GM12878 (cell line): Measurements from ENCODE around the gene NDUFA9. TPM values are rescaled to one million over a fixed set of nuclear protein-coding genes. Genes with fewer than 3 reads are reported as not detected.

Experiments used
- ATAC-seq: fragments of 200-7000 bp; cut with Tn5 transposase; 3 replicates; pipeline ENCODE4 v1.9.1; 2020; ENCODE audit warnings: mild to moderate bottlenecking, moderate library complexity
- BruUV-seq: library from RNA; stranded (reverse); fragments of 400-500 nt; replicated peaks from 2 replicates; lab custom pipeline; 2021; lab: Mats Ljungman, UMichigan
- CTCF ChIA-PET: fragments of 300-600 bp; sonication (Branson Sonifier 250); formaldehyde crosslinking; extraction: SDS; loops from one replicate; lab custom pipeline; 2021; ENCODE audit warnings: inconsistent platforms; lab: Yijun Ruan, JAX
- POLR2A ChIA-PET: fragments of 350-600 bp; formaldehyde crosslinking; extraction: SDS; loops from one replicate; lab custom pipeline; 2021; ENCODE audit warnings: inconsistent platforms; lab: Charles Lee
- RAD21 ChIA-PET: fragments of 300-600 bp; sonication (Branson Sonifier 250); formaldehyde crosslinking; loops from one replicate; lab custom pipeline; 2023; ENCODE audit warnings: antibody characterized with exemption; ENCODE audit not compliant: unreplicated experiment; lab: Charles Lee
- SMC1A ChIA-PET: fragments of 300-600 bp; sonication (Branson Sonifier 250); formaldehyde crosslinking; loops from one replicate; lab custom pipeline; 2023; ENCODE audit not compliant: unreplicated experiment, uncharacterized antibody; lab: Charles Lee
- DNase-seq: peaks from one replicate; pipeline ENCODE4 v3.0.0-alpha.2; 2011; ENCODE audit warnings: low read depth, low spot score
- FAIRE-seq: peaks from 3 replicates; lab custom pipeline; 2011; peaks lifted over from hg19 to GRCh38; lab: Jason Lieb, UNC
- H2AFZ ChIP-seq: 2 replicates; pipeline ENCODE4 v1.6.0; 2011; ENCODE audit warnings: low read depth, low read length, control low read depth; ENCODE audit not compliant: control insufficient read depth
- H3K27ac ChIP-seq: 2 replicates; pipeline ENCODE4 v1.5.1; 2011; ENCODE audit warnings: control low read depth; ENCODE audit not compliant: control insufficient read depth, insufficient read depth
- H3K27me3 ChIP-seq, 2 experiments: replicated peaks in 1 of 2; 2 replicates each; pipeline versions ENCODE4 v1.6.0 to v1.6.1; 2011; ENCODE audit warnings: low read length in 1 of 2; ENCODE audit not compliant: control insufficient read depth in 2 of 2, insufficient read depth in 2 of 2
- H3K36me3 ChIP-seq, 2 experiments: 2 replicates each; pipeline ENCODE4 v1.5.1; 2011; ENCODE audit warnings: low read length in 1 of 2; ENCODE audit not compliant: control insufficient read depth in 2 of 2, insufficient read depth in 2 of 2
- H3K4me1 ChIP-seq: 2 replicates; pipeline ENCODE4 v1.6.1; 2011; ENCODE audit warnings: mild to moderate bottlenecking, low read length, moderate library complexity, mixed read lengths; ENCODE audit not compliant: control insufficient read depth, insufficient read depth
- H3K4me2 ChIP-seq: 2 replicates; pipeline ENCODE4 v1.6.0; 2011; ENCODE audit warnings: control low read depth; ENCODE audit not compliant: control insufficient read depth, insufficient read depth
- H3K4me3 ChIP-seq: fragments of 200-600 bp; sonication (generic); 2 replicates; pipeline ENCODE4 v1.5.1; 2016
- H3K79me2 ChIP-seq: 2 replicates; pipeline ENCODE4 v1.6.0; 2011; ENCODE audit warnings: low read length; ENCODE audit not compliant: control insufficient read depth, insufficient read depth
- H3K9ac ChIP-seq: 2 replicates; pipeline ENCODE4 v1.8.0; 2011; ENCODE audit warnings: low read length, control low read depth, mixed read lengths; ENCODE audit not compliant: control insufficient read depth, insufficient read depth
- H3K9me3 ChIP-seq: replicated peaks from 3 replicates; pipeline ENCODE4 v1.5.1; 2011; ENCODE audit warnings: mild to moderate bottlenecking, low read length; ENCODE audit not compliant: control insufficient read depth, insufficient read depth
- H4K20me1 ChIP-seq: 2 replicates; pipeline ENCODE4 v1.6.0; 2011; ENCODE audit not compliant: control insufficient read depth, insufficient read depth
- ATF2 ChIP-seq: IDR thresholded peaks from 2 replicates; pipeline ENCODE4 v1.6.1; 2012; ENCODE audit warnings: low read length, inconsistent platforms
- ATF3 ChIP-seq: IDR thresholded peaks from 2 replicates; pipeline ENCODE4 v1.6.1; 2011; ENCODE audit warnings: low read depth, mild to moderate bottlenecking, low read length, moderate library complexity, borderline replicate concordance; ENCODE audit errors: extremely low read depth
- EED ChIP-seq: sonication (generic); IDR thresholded peaks from 2 replicates; pipeline ENCODE4 v1.6.1; 2016; ENCODE audit warnings: antibody characterized with exemption, low read depth
- FOS ChIP-seq: IDR thresholded peaks from 3 replicates; pipeline ENCODE4 v1.6.1; 2011; ENCODE audit warnings: borderline replicate concordance; ENCODE audit not compliant: insufficient read length; ENCODE audit errors: extremely low read depth
- IRF5 ChIP-seq: fragments of 450-650 bp; IDR thresholded peaks from 2 replicates; pipeline ENCODE4 v1.6.1; 2017; ENCODE audit warnings: borderline replicate concordance
- JUNB ChIP-seq: IDR thresholded peaks from 2 replicates; pipeline ENCODE4 v1.6.1; 2016; ENCODE audit warnings: antibody characterized with exemption, mild to moderate bottlenecking
- MEF2B ChIP-seq: fragments of 450-650 bp; IDR thresholded peaks from 2 replicates; pipeline ENCODE4 v1.6.1; 2018; ENCODE audit warnings: mild to moderate bottlenecking, moderate library complexity; ENCODE audit not compliant: partially characterized antibody, poor library complexity, severe bottlenecking
- MLLT1 ChIP-seq: fragments of 450-650 bp; IDR thresholded peaks from 2 replicates; pipeline ENCODE4 v1.6.1; 2016; ENCODE audit warnings: mild to moderate bottlenecking
- PML ChIP-seq: IDR thresholded peaks from 2 replicates; pipeline ENCODE4 v1.6.1; 2012; ENCODE audit warnings: low read length, inconsistent platforms
- RELB ChIP-seq: fragments of 450-650 bp; IDR thresholded peaks from 2 replicates; pipeline ENCODE4 v1.6.1; 2017; ENCODE audit warnings: low read depth, mild to moderate bottlenecking, moderate library complexity
- SMAD1 ChIP-seq: fragments of 450-650 bp; IDR thresholded peaks from 2 replicates; pipeline ENCODE4 v1.6.1; 2018; ENCODE audit warnings: mild to moderate bottlenecking, low read depth; ENCODE audit not compliant: partially characterized antibody
- SPI1 ChIP-seq: IDR thresholded peaks from 2 replicates; pipeline ENCODE4 v1.6.1; 2011; ENCODE audit warnings: low read depth, mild to moderate bottlenecking, low read length, moderate library complexity, borderline replicate concordance; ENCODE audit not compliant: insufficient read depth
- STAT1 ChIP-seq: fragments of 450-650 bp; conservative IDR thresholded peaks from 2 replicates; pipeline ENCODE4 v1.6.1; 2014; ENCODE audit warnings: antibody characterized with exemption, mild to moderate bottlenecking
- ZBTB33 ChIP-seq: fragments of 450-650 bp; IDR thresholded peaks from 2 replicates; pipeline ENCODE4 v1.6.1; 2017; ENCODE audit warnings: mild to moderate bottlenecking
- WGBS: methylation state at CpG from one replicate; pipeline ENCODE4 v1.1.6; 2016; ENCODE audit warnings: low lambda C conversion rate; ENCODE audit not compliant: insufficient replicate concordance, insufficient coverage; ENCODE audit errors: missing lambda C conversion rate; 5-methylcytosine and 5-hydroxymethylcytosine counted together
- in situ Hi-C: fragments of 300-500 bp; cut with MboI; formaldehyde crosslinking; loops from 9 replicates; pipeline ENCODE4 v1.14.3; 2018; ENCODE audit warnings: mixed read lengths
- intact Hi-C: fragments of 100-400 bp; cut with micrococcal nuclease; formaldehyde crosslinking; loops from one replicate; pipeline ENCODE4 v1.14.2; 2022; ENCODE audit not compliant: unreplicated experiment
- polyA plus RNA-seq, 11 experiments: library from polyadenylated mRNA; depleted of rRNA in 4 of 11; unstranded in 6 of 11; stranded (reverse) in 5 of 11; fragments of >200 nt; fragmentation: Nextera tagmentation in 4 of 11; fragmentation: Illumina TruSeq in 1 of 11; extraction: Ambion mirVana in 4 of 11; extraction: Trizol in 1 of 11; gene quantifications; 1 replicate in 1 of 11; 2 replicates in 10 of 11; pipeline versions ENCODE4 v1.2.1 to v1.2.3, GENCODE V29; 2011 to 2016; ENCODE audit warnings: inconsistent platforms in 2 of 11, missing spikeins in 2 of 11, low read depth in 1 of 11
- total RNA-seq, 4 experiments: library from RNA; depleted of rRNA in 3 of 4; stranded (reverse); fragments of >200 nt in 3 of 4; fragmentation: Illumina TruSeq in 1 of 4; extraction: Trizol in 1 of 4; gene quantifications; 2 replicates each; pipeline versions ENCODE4 v1.2.1 to v1.2.3, GENCODE V29; 2013 to 2021

NDUFA9 gene
- total and polyA plus RNA-seq, 10 of the 15 experiments (the other 5 are each of a cell fraction or from before 2014, with no cell fraction given), result 95.2 to 472 (median 151) TPM

- RAD21 ChIA-PET, result interaction anchor here (1.2 kb wide), 1 partner anchor 12 kb away, joined by 3 read pairs; no protein-coding TSS in a partner anchor
- no TSS peak for BruUV-seq
- CTCF ChIA-PET, result interaction anchor here (1.5 to 1.6 kb wide), 2 partner anchors 40 to 113 kb away, joined by 4 to 7 read pairs; no protein-coding TSS in a partner anchor
- Histone ChIP-seq H3K9ac (no peak overlapping the region), H3K79me2 (peaks cover 6% of the 10 kb centered on the region), H3K9me3 (no peaks in the 10 kb centered on the region), H3K36me3 (no peaks in the 10 kb centered on the region), H4K20me1 (no peaks in the 10 kb centered on the region), H3K4me1 (peaks cover 16% of the 10 kb centered on the region; the same call in 1 of the 2 replicates), H3K27ac (no peak overlapping the region), H3K27me3 (no peaks in the 10 kb centered on the region), H3K4me2 (no peak overlapping the region), H3K4me3 (no peak overlapping the region), H2AFZ (peak overlapping the region; percentile 29)
- in situ Hi-C loops, result no loop called here
- POLR2A ChIA-PET, result no interaction called here
- intact Hi-C loops, result no loop called here
- SMC1A ChIA-PET, result interaction anchor here (1.2 to 1.5 kb wide), 2 partner anchors 33 to 40 kb away, joined by 3 to 4 read pairs; no protein-coding TSS in a partner anchor
- WGBS, result 2% methylated on average over 6 of the region's 6 CpGs
- ATAC-seq, result peak; percentile 40
- DNase-seq, result peak; percentile 17
- peak; percentile 47 for FAIRE-seq
- no peak for TF ChIP-seq SMAD1
- TF ChIP-seq ATF2, result no peak
- no peak for TF ChIP-seq MEF2B
- TF ChIP-seq ZBTB33, result no peak
- TF ChIP-seq FOS, result no peak
- no peak for TF ChIP-seq ATF3
- TF ChIP-seq IRF5, result no peak
- no peak for TF ChIP-seq EED
- no peak for TF ChIP-seq RELB
- no peak for TF ChIP-seq PML
- TF ChIP-seq SPI1, result peak; percentile 38; the same call in 1 of the 2 replicates
- TF ChIP-seq STAT1, result no peak
- no peak for TF ChIP-seq JUNB
- TF ChIP-seq MLLT1, result no peak
These were observed 5.2 kb upstream of the NDUFA9 start for GRCh38 chr12:4643747-4644146.
